ENCODE results near the gene HS3ST4.
"Not testable (repeated sequence)": the region's sequence is repeated elsewhere in the genome, so short reads cannot be mapped to it uniquely, and the experiment has no call there.

Gene HS3ST4

DNA sequence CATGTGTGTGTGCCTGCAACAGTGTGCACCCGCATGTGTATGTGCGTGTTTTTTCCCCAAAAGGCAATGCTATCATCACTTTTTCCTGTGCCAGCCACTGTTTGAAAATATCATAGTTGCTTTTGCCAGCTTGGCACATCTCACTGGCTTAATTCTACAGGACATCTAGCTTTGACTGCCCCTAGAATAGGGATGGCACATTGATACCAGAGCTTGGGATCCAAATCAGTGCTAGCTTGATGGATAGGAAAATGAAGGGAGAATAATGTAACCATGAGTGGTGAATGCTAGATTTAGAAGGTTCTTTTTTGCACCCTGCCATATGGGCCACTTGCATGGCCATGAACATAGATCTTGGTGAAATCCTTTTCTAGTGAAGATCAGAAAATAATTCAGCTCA lies 72.7 kb downstream of the HS3ST4 start:
- peaks cover 13% of the 10 kb centered on the region for H3K4me1 ChIP-seq
- TF ChIP-seq Cebpa-rat (IDR thresholded peaks at IDR 0.05), result no peak
- H3K27me3 ChIP-seq, result no peaks in the 10 kb centered on the region
- no peak overlapping the region for H3K4me2 ChIP-seq
- H3K4me3 ChIP-seq, result no peak overlapping the region
- no peak overlapping the region for H3K27ac ChIP-seq
- no peaks in the 10 kb centered on the region for H4K20me1 ChIP-seq
- no peak overlapping the region for H3K9ac ChIP-seq
- no peaks in the 10 kb centered on the region for H3K36me3 ChIP-seq
- no peaks in the 10 kb centered on the region for H3K9me3 ChIP-seq

DNA sequence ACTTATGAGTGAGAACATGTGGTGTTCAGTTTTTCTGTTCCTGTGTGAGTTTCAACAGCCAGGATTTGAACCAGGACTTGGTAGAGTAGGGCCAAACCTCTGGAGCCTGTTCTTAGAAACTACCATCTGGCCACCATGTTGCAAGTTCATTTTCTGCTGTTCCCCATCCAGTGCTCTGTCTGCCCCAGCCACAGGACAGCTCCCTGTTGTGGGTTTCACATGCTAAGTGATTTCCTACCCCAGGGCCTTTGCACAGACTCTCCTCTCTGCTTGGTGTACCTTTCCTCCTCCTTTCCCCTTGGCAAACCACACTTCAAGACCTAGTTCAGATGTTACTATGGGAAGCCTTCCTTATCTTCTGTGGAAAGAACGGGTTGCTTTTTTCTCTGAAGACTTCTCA lies 79.5 kb downstream of the HS3ST4 start:
- H3K27me3 ChIP-seq, result no peaks in the 10 kb centered on the region
- H3K27ac ChIP-seq, result no peak overlapping the region
- no peak overlapping the region for H3K4me2 ChIP-seq
- no peak for TF ChIP-seq Cebpa-rat (IDR thresholded peaks at IDR 0.05)
- H4K20me1 ChIP-seq, result no peaks in the 10 kb centered on the region
- H3K9me3 ChIP-seq, result no peaks in the 10 kb centered on the region
- no peaks in the 10 kb centered on the region for H3K4me1 ChIP-seq
- no peak overlapping the region for H3K9ac ChIP-seq
- no peaks in the 10 kb centered on the region for H3K36me3 ChIP-seq
- H3K4me3 ChIP-seq, result no peak overlapping the region

DNA sequence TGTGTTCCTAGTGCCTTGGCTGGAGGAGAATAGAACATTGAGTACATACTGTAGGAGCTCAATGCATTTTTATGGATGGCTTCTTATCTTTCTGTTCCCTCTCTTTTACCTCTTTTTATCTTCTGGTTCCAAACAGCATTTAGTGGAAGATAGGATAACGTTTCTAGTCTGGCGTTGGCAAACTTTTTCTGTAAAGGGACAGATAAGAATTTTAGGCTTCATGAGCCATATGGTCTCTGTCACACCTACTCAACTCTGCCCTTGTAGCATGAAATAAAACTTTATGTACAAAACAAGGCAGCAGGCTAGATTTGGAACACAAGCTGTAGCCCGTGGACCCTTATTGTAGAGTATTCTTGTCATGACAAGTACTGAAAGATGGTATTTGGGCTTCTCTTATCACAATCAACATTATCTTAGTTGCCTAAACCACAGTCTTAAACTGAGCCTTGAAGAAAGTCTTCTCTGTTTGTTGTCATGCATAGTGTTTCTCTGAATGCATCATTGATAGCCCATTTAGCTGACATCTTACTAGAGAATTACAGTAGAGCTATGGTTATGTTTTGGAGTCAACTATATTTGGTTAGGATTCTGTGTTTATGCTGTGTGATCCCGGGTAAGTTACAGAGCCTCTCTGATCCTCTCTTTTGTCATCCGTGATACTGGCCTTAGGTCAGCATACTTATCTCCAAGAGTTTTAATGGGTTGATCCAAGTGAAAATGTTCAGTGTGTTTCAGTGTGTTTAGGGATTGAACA lies 80.2 kb downstream of the HS3ST4 start:
- H3K4me2 ChIP-seq, result no peak overlapping the region

DNA sequence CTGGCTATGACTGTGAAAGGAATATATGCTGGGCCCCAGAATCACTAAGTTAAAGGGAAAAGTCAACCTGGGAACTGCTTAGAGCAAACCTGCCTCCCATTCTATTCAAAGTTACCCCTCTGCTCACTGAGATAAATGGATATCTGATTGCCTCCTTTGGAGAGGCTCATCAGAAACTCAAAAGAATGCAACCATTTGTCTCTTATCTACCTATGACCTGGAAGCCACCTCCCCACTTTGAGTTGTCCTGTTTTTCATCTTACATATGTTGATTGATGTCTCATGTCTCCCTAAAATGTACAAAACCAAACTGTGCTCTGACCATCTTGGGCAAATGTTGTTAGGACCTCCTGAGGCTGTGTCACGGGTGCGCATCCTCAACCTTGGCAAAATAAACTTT lies 84.5 kb downstream of the HS3ST4 start:
- H3K4me1 ChIP-seq, H3K9ac ChIP-seq, H3K36me3 ChIP-seq, H3K27ac ChIP-seq, H4K20me1 ChIP-seq, H3K4me3 ChIP-seq, H3K9me3 ChIP-seq, H3K4me2 ChIP-seq, H3K27me3 ChIP-seq: not testable (repeated sequence)

More for the DNA sequence above, 80.2 kb downstream of the HS3ST4 start:
- Histone ChIP-seq H3K36me3 (no peaks in the 10 kb centered on the region), H3K27ac (no peak overlapping the region), H3K4me1 (no peaks in the 10 kb centered on the region), H3K9me3 (no peaks in the 10 kb centered on the region), H3K4me3 (no peak overlapping the region), H3K9ac (no peak overlapping the region), H3K27me3 (no peaks in the 10 kb centered on the region), H4K20me1 (no peaks in the 10 kb centered on the region)
- no peak for TF ChIP-seq Cebpa-rat (IDR thresholded peaks at IDR 0.05)

DNA sequence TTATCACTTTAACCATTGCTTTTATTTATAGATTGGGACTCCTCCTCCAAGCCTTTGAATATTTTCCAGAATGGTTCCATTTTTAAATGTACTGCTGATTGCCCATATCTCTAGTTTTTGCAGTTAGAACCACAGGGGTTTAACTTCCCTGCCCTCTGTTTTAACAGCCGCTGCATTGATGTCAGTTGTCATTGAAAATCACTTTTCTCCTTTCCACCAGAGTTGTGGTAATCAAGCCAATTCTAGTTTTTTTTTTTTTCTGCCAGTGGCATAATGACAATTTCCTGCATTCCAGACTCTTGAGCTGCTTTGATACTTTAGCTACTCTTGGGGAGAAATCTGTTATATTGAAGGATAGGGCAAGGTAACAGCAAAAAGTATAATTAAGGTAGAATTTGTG lies 91.5 kb downstream of the HS3ST4 start:
- Histone ChIP-seq H3K9ac (no peak overlapping the region), H3K4me1 (peaks cover 18% of the 10 kb centered on the region), H3K27ac (no peak overlapping the region), H3K27me3 (no peaks in the 10 kb centered on the region), H3K4me2 (no peak overlapping the region), H3K36me3 (no peaks in the 10 kb centered on the region), H3K9me3 (peaks cover 24% of the 10 kb centered on the region), H4K20me1 (no peaks in the 10 kb centered on the region), H3K4me3 (no peak overlapping the region)
- TF ChIP-seq Cebpa-rat (IDR thresholded peaks at IDR 0.05), result no peak

DNA sequence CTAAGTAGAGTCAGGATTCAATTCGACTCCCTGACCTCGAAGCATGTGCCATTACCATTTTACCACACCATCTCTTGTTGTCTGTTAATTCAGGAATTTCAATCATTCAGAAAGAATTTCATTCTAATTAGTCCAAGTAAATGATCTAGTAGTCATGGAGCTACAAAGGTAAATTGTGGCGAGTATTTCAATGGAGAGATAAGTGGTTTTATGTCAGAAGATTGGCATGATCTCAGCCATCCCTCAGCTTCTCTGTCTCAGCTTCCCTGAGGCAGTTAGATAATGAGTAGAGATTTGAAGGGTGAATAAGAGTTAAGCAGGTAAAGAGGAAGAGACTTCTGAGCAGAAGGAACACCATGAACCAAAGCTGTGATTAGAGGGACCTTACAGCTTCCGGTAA lies 93.6 kb downstream of the HS3ST4 start:
- no peak overlapping the region for H3K4me3 ChIP-seq
- H3K27ac ChIP-seq, result no peak overlapping the region
- H3K9ac ChIP-seq, result no peak overlapping the region
- no peak overlapping the region for H3K4me2 ChIP-seq
- no peaks in the 10 kb centered on the region for H3K27me3 ChIP-seq
- H3K4me1 ChIP-seq, result peaks cover 18% of the 10 kb centered on the region
- H3K9me3 ChIP-seq, result peaks cover 18% of the 10 kb centered on the region
- no peaks in the 10 kb centered on the region for H3K36me3 ChIP-seq
- no peak for TF ChIP-seq Cebpa-rat (IDR thresholded peaks at IDR 0.05)
- no peaks in the 10 kb centered on the region for H4K20me1 ChIP-seq

DNA sequence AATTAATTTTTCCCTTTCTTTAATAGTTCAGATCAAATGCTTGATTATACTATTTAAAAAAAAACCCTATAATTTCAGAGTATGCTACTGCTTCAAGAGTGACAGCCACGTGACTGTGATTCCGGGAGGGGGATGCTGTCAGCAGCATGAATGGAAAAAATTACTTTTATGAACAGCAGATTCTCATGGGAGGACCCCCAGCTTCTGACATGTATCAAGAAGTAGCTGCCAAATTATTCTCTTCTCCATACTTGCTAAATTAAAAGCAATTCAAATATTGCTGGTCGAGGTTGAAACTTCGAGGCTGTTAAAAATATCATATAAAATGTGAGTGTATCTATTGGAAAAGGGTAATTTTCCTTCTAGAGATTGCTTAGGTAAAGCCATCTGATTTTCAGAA lies 95.0 kb downstream of the HS3ST4 start:
- H3K27me3 ChIP-seq, result no peaks in the 10 kb centered on the region
- no peaks in the 10 kb centered on the region for H4K20me1 ChIP-seq
- peaks cover 14% of the 10 kb centered on the region for H3K9me3 ChIP-seq
- no peak overlapping the region for H3K27ac ChIP-seq
- no peaks in the 10 kb centered on the region for H3K36me3 ChIP-seq
- H3K9ac ChIP-seq, result no peak overlapping the region
- no peak overlapping the region for H3K4me2 ChIP-seq
- H3K4me1 ChIP-seq, result peaks cover 18% of the 10 kb centered on the region
- H3K4me3 ChIP-seq, result no peak overlapping the region
- no peak for TF ChIP-seq Cebpa-rat (IDR thresholded peaks at IDR 0.05)

DNA sequence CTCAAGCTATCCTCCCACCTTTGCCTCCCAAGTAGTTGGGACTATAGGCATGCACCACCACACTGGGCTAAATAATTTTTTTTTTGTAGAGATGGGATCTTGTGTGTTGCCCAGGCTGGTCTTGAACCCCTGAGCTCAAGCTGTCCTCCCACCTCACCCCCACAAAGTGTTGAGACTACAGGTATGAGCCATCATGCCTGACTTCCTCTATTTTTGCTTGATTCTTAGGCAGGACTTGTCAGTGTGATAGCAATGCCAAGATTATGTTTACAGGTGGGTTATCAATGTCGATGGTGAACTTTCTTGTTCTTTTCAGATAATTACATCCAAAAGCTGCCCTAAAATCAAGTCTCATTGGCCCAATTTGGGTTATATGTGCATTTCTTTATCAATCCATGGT lies 96.9 kb downstream of the HS3ST4 start:
- no peak overlapping the region for H3K4me2 ChIP-seq
- no peak overlapping the region for H3K27ac ChIP-seq
- no peak overlapping the region for H3K4me3 ChIP-seq
- no peak overlapping the region for H3K9ac ChIP-seq
- H4K20me1 ChIP-seq, result no peaks in the 10 kb centered on the region
- no peaks in the 10 kb centered on the region for H3K27me3 ChIP-seq
- peaks cover 9% of the 10 kb centered on the region for H3K9me3 ChIP-seq
- peaks cover 12% of the 10 kb centered on the region for H3K4me1 ChIP-seq
- no peaks in the 10 kb centered on the region for H3K36me3 ChIP-seq
- no peak for TF ChIP-seq Cebpa-rat (IDR thresholded peaks at IDR 0.05)

DNA sequence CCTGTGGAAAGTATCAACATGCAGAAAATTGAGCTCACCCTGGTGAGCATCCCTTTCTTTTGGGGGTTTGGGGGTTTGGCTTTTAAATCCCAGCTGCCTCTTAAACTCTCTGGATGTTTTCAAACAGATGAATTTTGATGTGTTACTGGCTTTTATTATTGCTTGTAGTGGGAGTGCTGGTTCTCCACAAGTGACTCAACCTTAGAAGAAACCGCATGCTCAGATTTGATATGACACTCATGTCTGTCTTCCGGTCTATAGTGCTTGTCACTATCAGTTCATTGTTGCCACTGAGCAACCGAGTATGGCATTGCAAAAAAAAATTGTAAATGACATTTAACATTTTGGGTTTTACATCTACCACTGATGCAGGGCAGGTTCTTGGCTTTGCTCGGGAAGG lies 104.5 kb downstream of the HS3ST4 start:
- Histone ChIP-seq H3K9me3 (no peaks in the 10 kb centered on the region), H3K4me1 (no peaks in the 10 kb centered on the region)

DNA sequence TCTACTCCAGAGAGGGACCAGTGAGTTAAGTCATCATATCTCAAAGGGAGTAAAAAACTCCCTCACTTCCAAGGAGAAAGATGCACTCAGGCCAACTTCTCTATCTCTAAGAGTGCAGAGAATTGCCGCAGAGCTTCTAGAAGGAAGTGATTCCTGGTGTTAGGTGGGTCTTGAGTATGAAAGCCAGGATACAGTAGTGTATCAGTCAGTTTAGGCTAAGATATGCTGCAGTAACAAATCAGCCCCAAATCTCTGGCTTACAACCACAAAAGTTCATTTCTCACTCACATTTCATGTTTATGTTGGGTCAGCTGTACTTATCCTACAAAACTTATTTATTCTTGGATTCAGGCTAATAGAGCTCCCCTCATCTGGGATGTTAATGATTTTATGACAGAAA lies 106.3 kb downstream of the HS3ST4 start:
- Histone ChIP-seq H3K4me3 (no peak overlapping the region), H3K4me1 (no peaks in the 10 kb centered on the region), H3K27me3 (no peaks in the 10 kb centered on the region), H3K36me3 (no peaks in the 10 kb centered on the region), H3K9me3 (no peaks in the 10 kb centered on the region), H3K4me2 (no peak overlapping the region), H3K9ac (no peak overlapping the region), H4K20me1 (no peaks in the 10 kb centered on the region), H3K27ac (no peak overlapping the region)
- no peak for TF ChIP-seq Cebpa-rat (IDR thresholded peaks at IDR 0.05)

More for the DNA sequence above, 104.5 kb downstream of the HS3ST4 start:
- Histone ChIP-seq H3K27ac (no peak overlapping the region), H3K36me3 (no peaks in the 10 kb centered on the region), H4K20me1 (no peaks in the 10 kb centered on the region), H3K4me2 (no peak overlapping the region), H3K9ac (no peak overlapping the region), H3K27me3 (no peaks in the 10 kb centered on the region), H3K4me3 (no peak overlapping the region)
- TF ChIP-seq Cebpa-rat (IDR thresholded peaks at IDR 0.05), result no peak

DNA sequence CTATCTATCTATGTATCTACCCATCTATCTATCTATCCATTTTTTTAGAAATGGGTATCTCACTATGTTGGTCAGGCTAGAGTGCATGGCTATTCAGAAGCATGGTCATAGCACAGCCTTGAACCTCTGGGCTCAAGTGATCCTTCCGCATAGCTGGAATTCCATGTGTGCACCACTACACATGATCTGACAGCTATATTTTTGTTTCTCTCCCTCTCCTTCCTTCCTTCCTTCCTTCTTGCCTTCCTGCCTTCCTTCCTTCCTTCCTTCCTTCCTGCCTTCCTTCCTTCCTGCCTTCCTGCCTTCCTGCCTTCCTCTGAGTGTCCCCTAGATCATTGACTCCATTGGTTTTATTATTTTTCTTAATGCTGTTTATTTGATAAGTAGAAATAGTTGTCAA lies 108.1 kb downstream of the HS3ST4 start:
- Histone ChIP-seq H3K9me3 (no peaks in the 10 kb centered on the region), H3K4me1 (no peaks in the 10 kb centered on the region), H4K20me1 (no peaks in the 10 kb centered on the region), H3K4me2 (no peak overlapping the region), H3K27ac (no peak overlapping the region), H3K36me3 (no peaks in the 10 kb centered on the region), H3K9ac (no peak overlapping the region), H3K4me3 (no peak overlapping the region), H3K27me3 (no peaks in the 10 kb centered on the region)
- TF ChIP-seq Cebpa-rat (IDR thresholded peaks at IDR 0.05), result no peak

Measured in BLaER1 (cell line).